ENCODE results near the gene RPS21.

The RPS21 gene

GRCh38 chr20:62354031-62354808 is 32.7 kb upstream of the RPS21 start:
- DNase-seq = no peak

- no peak for DNase-seq
These were observed 32.0 kb upstream of the RPS21 start for GRCh38 chr20:62354811-62355341.

DNA sequence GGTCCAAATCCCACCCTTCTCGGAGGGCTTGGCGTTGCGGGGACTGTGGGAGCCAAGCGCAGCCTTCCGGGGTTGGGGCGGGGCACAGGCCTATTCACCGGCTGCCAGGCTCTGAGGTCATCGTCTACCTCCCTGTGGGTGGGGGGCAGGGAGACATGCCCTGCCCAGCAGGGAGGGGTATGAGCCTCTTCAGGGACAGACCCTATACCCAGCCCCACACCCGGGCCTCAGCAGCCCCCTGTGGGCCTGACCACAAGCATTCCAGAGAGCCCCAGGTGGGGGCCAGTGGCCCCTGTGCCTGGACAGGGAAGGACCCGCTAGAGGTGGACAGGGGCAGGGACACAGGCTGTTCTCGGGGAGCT is 31.4 kb upstream of the RPS21 start:
- no peak for DNase-seq

DNA sequence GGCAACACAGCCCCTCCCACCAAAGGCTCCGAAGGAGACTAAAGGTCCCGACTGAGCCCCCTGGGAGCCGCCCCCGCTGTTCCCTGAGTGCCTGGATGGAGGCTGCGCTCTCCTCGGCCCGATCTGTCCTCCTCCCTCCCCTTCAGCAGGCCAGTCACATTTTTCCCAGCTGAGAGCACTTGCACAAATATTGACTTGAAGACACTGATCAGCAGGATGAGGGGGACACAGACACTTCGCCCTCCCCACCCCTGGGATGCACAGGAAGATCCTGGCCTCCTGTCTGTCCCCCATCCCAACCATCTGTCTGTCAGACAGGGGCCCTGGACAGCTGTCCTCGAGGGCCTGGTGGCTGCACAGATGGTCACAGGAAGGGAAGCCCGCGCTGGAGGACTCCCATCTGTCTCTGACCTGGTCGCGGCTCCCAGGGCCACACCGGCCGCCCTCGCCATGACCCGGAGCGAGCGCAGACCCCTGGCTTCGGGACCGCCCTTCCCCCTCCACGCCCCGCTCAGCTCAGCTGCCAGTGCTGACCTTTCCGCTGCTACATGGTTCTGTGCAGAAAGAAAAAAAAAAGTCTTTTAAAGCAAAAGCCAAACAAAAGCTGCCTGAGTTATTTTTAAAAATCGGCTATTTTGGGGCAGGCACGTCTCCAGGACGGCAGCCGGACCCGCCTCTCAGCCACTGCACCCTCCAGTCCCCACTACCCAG is 30.9 kb upstream of the RPS21 start:
- peak; percentile 74 for DNase-seq

DNA sequence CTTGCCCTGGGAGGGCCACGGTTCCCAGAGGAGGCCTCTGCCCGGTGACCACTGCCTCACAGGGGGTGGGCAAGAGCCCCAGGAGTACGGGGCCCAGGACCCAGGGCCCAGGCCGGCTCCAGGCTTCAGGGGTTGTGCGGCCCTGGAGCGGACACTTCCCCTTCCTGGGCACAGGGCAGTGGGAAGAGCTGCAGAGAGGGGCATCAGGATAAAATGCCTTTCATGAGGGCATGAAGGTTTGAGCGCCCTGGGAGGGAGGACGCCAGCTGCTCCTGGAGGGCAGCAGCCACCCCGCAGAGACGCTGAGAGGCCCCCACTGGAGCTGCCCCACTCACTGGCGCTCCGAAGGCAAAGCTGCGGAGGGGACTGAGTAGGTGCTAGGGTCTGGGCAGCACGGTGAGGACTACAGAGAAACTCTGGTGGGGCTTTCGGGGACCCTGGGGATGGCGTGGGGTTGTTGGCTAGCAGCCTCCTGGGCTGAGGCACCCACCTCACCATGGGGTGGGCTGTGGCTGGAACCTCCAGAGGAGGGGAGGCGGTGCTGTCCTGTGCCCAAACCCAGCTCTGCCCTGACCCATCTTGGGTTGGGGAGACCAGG is 30.2 kb upstream of the RPS21 start:
- DNase-seq = no peak

- no peak for DNase-seq
These were observed 29.7 kb upstream of the RPS21 start for GRCh38 chr20:62357187-62357667.

- no peak for DNase-seq
These were observed 29.2 kb upstream of the RPS21 start for GRCh38 chr20:62357681-62358080.

- no peak for DNase-seq
These were observed 28.5 kb upstream of the RPS21 start for GRCh38 chr20:62358171-62359042.

DNA sequence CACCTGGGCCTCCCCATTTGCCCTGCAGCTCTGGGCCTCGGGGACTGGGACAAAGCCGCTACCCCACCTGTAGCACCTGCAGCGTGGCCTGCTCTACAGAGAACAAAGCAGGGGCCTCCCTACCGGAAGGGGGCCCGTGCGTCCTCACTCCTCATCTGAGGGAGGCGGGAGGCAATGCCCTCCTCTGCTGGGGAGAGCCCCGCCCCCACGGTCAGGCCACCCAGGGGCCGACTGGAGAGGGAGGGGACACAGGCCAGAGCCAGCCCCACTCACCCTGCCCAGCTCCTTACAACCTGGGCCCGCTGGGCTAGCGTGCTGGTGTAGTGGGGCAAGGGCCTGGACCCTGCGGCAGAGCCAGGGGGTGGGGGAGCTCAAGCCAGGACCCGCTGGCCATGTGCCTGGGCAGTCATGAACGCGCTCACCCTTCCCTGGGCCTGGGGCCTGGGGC is 27.8 kb upstream of the RPS21 start:
- no peak for DNase-seq

GRCh38 chr20:62359491-62360121 is 27.3 kb upstream of the RPS21 start:
- DNase-seq = no peak

- DNase-seq = peak; percentile 49
These were observed 25.8 kb upstream of the RPS21 start for GRCh38 chr20:62360854-62361798.

DNA sequence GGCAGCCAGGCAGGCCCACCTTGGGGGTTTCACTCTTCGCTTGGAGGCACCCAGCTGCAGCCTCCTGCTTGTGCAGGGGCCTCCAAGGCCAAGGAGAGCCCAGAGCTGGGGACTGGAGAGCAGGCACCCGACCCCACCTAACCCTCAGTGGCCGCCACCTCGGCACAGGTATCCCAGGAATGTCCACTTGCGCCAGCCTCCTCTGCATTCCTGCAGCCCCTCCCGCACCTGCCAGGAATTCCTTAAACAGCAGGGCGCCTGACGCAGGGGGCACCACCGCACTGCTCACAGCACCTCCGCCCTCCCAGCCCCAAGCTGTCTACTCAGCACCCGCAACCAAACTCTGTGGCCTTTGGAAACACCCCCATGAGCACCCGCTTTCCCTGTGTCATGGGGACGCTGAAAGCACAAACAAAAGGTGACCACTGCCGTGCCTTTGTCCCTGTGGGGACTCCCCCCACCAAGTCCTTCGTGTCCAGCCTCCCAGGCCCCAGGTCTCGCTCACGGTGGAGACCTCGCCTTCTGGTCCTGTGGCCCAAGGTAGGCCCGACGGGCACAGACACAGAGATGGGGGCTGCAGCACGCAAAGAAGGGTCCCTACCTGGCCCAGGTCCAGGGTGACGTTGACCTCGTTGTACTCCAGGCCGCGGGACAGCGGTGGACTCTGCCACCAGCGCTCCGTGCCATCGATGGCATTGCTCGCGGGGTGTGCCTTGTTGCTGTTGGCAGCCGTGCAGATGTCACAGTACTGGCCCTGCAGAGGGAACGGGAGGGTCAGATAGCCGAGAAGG is 24.9 kb upstream of the RPS21 start:
- no peak for DNase-seq

GRCh38 chr20:62362590-62362940 is 24.3 kb upstream of the RPS21 start:
- no peak for DNase-seq

DNA sequence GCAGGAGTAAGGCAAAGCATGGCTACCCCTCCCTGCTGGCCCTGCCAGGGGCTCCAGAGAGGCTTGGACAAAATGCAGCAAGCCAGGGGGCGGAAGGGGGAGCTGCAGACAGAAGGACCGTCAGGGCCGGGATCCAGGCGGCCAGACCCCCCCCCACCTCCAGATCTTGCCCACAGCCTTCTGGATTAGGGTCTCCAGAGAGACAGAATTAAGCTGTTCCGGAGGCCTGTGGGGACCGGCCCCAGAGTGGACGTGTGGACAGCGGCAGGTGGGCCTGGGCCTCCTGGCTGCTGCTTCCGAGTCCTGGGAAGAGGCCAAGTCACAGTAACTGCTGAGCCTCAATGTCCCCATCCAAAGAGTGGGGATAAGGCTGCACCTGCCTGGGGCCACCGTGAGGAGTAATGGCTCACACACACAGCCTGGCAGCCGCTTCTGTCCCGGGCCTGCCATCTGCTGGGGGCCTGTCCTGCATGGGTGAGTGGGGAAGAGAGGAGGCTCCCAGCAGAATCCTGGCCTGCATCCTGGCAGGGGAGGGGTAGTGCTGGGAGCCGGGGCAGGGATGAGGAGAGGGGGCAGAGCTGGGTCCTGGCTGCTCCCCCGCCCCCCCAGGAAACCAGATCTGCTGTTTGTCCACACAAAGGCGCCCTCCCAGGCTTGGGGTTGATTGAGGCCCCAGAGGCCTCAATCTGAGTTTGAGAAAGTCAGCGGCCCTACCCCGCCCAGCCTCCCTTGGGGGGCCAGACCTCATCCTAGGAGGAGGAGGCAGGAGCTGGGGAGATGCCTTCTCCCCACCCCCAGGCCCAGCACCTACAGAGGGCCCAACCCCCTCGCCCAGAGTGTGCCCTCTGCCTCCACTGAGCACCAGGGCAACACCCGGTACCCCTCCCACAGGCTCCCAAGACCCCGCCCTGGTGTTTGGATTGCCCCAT is 23.6 kb upstream of the RPS21 start:
- peak; percentile 71 for DNase-seq

DNA sequence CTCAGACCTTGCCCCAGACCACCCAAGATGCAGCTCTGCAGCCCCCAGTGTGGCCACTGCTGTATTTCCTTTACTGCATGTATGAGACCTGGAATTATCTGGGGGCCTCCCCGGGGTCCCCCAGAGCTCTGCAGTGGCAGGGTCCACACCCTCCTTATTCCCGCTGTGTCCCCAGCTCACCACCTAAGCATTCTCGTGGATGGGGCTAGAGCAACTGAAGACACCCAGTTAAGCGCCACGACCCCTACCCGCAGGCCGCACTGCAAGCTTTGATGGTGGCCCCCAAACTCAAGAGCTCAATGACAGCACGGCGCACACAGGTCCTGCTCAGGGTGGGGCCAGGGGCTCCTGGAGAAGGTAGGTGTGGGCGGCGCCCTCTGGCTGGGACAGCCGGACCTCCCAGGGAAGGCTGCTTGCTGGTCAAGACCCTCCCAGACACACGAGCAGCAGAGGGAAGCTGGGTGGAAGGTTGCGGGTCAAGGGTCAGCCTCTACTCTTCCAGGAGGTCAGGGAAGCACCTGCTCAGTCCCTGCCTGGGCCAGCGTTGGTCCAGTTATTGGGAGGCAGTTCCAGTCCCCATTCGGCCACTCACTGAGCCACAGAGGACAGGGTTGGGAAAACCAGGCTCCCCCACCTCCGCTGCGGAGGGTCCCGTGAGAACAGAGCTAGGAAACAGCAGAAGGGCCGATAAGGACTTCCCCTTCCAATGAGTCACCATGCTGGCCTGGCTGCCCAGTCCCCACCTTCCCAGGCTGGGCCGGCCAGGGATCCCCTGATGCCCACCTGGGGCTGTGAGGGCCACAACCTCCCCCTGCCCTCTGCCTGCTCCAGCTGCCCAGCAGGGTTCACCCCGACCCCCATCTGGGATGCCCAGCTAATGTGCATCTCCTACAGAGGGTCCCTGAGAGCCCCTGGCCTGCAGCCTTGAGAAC is 22.7 kb upstream of the RPS21 start:
- no peak for DNase-seq

DNA sequence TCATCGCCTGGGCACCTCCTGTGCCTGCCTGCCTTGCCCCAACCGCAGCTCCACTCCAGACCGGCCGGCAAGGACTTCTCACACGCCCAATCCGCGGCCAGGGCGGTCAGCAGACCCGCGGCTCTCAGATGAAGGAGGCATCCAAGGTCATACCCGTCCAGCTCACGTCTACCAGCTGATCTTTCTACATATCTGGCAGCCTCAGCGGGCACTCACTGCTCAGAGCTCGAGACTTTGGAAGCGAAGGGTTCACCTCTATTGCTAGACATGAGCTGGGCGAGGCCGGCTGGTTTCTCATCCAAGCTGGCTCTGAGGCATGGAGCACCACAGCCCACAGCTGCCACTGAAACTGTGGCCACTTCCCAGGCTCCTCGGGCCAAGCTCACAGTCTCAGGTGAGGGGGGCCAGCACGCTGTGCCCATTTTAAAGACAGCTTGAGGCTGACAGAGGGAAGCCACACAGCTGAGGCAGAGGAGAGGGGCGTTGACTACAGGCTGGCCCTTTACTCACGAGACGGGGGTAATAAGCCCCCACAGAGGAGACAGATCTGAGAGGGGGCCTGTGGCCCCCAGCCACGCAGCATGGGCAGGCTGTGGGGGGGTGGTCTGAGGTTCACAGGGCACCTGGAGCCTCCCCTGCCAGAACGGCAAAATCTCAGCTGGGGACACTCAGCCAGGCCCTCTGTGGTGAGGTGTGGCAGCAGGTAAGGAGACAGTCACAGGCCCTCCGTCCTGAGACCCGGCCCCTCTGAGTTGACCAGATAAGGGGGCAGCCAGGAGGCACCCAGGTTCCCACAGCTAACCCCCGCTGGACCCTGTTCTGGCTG is 21.8 kb upstream of the RPS21 start:
- no peak for DNase-seq

DNA sequence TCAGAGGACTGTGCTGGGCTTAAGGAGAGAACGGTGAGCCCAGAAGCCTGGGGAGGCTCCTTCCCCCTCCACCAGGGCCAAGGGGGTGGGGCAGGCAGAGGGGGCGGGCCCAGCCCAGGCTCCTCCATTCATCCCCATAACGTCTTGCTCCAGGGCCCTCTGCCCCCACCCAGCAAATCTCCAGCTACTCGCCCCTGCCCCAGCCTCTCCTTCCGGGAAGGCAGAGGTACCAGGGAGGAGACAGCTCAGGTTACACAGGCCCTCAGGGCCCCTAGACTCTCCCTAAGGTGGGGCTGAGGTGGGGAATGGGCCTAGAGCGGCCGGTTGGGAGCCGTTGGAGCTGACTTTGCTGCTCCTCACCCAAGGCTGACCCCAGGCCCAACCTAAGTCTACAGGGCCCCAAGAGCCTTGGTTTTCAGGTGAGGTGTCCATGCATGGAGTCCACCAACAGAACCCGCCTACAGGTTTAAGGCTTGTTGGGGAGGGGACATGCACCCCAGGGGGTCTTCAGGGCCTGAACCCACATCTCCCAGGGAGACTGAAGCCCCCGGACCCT is 21.0 kb upstream of the RPS21 start:
- no peak for DNase-seq
